HS-27A (cell line): ENCODE results near the gene RAI1.
"Not testable (repeated sequence)": the region's sequence is repeated elsewhere in the genome, so short reads cannot be mapped to it uniquely, and the experiment has no call there.

Source experiments
- DNase-seq: peaks from one replicate; pipeline ENCODE4 v3.0.0-alpha.2; 2012; ENCODE audit warnings: low read depth, missing footprints

The RAI1 gene

GRCh38 chr17:17798573-17799255, 117.5 kb downstream of the RAI1 start:
- DNase-seq = no peak

DNA sequence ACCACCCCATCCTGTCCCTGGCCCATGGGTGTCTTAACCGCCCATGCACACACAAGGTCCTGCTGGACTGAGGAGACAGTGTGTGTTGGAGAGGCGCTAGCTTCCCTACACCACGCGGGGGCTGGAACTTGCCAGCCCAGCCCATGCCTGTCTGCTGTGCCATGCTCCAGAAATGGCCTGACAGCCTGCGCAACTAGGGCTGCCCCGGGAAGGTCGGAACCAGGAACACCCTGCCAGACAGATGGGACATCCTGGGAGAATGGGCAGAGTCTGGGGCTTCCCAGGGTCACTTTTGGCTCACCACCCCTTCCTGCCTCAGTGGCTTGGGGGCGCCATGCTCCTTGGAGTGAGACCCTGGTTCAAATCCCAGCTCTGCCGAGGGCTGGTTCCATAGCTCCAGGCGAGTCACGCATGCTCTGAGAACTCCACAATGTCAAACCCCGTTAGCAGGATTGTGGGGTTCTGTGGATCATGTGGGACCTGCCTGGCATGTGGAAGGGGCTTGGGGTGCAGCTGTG, 119.3 kb downstream of the RAI1 start:
- DNase-seq = no peak

- no peak for DNase-seq
Measured at GRCh38 chr17:17801800-17802481, 120.7 kb downstream of the RAI1 start.

GRCh38 chr17:17804007-17804406, 122.7 kb downstream of the RAI1 start:
- DNase-seq = no peak

GRCh38 chr17:17805575-17805974, 124.3 kb downstream of the RAI1 start:
- DNase-seq = no peak

- no peak for DNase-seq
Measured at GRCh38 chr17:17806035-17806434, 124.8 kb downstream of the RAI1 start.

GRCh38 chr17:17806611-17807274, 125.5 kb downstream of the RAI1 start:
- no peak for DNase-seq

GRCh38 chr17:17807440-17807839, 126.2 kb downstream of the RAI1 start:
- no peak for DNase-seq

DNA sequence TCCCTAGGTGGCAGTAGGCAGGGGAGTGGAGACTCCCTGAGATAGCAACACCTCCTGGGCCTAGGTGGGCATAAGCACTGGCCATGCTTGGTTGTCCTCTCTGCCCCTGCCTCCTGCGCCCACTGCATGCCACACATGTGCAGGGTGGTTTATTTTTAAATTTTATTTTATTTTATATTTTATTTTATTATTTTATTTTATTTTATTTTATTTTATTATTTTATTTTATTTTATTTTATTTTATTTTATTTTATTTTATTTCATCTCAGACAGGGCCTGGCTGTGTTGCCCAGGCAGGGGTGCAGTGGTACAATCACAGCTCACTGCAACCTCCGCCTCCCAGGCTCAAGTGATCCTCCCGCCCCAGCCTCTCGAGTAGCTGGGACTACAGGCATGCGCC, 126.9 kb downstream of the RAI1 start:
- not testable (repeated sequence) for DNase-seq

DNA sequence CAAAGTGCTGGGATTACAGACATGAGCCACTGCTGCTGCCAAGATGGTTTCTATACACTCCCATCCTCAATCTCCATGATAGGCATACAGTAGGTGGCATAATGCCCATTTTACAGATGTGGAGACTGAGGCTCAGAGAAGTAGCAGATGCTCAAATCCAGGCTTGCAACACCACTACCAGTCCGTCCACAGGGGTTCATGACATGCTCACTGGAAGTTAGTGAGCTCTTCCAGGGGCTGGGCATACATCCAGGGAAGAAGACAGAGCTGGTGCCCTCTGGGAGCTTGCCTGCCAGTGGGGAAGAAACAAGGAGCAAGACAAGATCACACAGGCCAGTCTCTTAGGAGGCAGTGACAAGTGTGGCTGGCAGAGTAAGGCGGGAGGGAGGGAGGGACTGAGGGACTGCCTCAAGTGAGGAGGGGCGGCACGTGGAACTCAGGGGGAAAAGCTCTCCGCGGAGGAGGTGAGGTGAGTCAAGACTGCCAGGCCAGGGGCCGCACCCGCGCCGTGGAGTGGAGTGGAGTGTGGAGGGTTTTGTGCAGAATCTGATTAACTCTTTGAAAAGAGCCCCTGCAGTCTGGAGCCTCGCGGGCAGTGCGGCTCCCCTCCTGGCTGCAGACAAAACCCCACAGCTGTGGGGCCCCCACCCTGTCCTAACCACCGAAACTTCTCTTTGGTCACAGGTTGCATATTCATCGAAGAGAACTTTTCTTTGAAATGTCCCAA, 127.6 kb downstream of the RAI1 start:
- DNase-seq = no peak

- no peak for DNase-seq
Measured at GRCh38 chr17:17809531-17810083, 128.3 kb downstream of the RAI1 start.

GRCh38 chr17:17810084-17810894, 129.0 kb downstream of the RAI1 start:
- no peak for DNase-seq

DNA sequence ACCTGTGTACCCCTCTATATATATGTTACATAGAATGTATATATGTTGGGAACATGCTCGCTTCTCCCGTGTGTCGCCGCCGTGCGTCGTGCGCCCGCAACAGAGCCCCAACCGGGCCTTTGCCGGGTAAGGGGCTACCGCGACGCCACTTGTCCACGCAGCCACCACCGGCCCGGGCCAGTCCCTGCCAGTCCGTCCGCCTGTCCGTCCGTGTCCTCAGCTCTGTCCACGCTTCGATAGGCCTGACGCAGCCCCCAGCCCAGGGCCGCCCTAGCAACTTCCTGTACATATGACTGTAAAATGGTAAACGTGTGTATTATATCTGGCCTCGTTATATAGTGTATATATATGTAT, 129.6 kb downstream of the RAI1 start:
- DNase-seq = no peak

DNA sequence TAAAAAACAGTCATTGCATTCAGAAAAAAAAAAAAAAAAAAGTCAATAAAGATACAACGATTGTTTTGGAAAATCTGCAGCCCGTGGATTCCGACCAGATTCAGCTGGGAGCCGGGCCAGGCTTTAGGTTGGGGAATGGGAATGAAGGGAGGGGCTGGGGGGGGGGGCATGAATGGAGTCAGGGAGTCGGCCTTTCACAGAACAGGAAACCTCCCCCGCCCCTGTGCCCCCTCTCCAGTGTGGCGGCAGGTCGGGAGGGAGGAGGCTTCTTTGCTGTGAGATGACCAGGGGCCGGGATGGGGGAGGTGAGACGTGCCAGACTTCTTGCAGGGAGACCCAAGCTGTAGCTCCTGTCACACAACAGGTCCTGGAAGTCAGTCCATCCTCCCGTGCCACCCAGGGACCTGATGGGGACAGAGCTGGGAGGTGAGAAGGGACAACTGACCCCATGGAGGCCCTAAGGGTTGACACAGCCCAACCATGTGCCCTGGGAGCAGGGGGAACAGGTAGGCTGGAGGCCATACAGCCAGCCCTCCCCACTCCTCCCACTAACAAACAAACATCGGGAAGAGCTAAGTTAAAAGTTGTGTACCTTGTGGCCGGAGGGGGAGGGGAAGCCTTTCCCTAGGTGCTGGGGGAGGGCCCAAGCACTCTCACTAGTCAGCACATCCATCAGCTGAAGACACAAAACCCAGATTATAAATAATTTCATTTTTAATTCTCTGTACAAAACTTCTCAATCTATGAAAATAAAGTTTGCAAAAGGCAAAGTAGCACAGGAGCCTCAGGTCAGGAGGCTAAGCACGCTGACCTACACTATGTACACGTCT, 130.3 kb downstream of the RAI1 start:
- no peak for DNase-seq

DNA sequence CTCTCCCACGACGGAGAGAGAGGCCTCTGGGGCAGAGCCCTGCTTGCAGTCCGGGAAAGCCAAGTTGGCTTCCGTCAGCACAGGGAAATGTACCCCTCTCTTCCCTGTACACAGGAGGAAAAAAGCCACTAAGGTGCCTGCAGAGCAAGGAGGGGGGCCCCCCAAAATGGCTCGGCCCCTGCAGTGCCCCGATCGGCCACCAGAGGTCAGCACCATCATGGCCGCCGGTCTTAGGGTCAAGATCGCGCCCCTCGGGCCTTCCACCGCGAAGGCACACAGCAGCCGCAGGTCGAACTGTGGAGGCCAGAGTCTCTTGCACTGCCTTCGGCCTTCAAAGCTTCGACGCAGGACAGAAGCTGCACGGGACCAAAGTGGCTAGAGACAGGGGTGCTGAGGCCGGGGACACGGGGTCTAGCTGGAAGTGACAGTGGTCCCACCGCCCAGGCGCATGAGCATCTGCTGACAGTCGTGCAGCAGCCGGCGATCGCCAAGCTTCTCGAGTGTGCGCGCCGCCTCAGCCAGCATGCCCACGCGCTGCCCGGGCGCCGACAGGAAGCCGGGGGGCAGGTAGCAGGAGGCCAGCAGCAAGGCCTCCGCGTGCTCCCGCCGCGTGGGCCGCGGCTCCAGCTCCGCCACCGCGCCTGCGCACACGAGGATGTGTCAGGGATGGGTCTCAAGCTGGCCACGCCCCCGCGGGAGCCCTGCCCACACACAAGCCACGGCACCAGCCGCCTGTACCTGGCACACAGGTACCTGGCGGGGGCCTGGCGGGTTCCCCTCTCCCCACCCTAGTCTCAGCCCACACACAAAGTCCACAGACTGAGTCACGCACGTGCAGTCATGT, 131.2 kb downstream of the RAI1 start:
- no peak for DNase-seq

- DNase-seq = no peak
Measured at GRCh38 chr17:17813055-17813724, 131.9 kb downstream of the RAI1 start.

- no peak for DNase-seq
Measured at GRCh38 chr17:17813725-17814095, 132.5 kb downstream of the RAI1 start.

- no peak for DNase-seq
Measured at GRCh38 chr17:17814162-17815061, 133.2 kb downstream of the RAI1 start.
